Upper lobe of left lung (tissue), 6 donors: ENCODE measurements around the gene KLC1. TPM values are rescaled to one million over a fixed set of nuclear protein-coding genes. Genes with fewer than 3 reads are reported as not detected.

Experiments
- ATAC-seq, 2 donors: fragments of 200-7000 bp; cut with Tn5 transposase; one replicate each; pipeline ENCODE4 v1.9.1; 2022; ENCODE audit warnings: mild to moderate bottlenecking in 2 of 2, moderate library complexity in 2 of 2; ENCODE audit not compliant: low FRiP score in 2 of 2
- DNase-seq, 2 donors: peaks; one replicate each; pipeline ENCODE4 v3.0.0-alpha.2; 2019 to 2020
- H3K27ac ChIP-seq, 4 donors: fragments of 200-600 bp; sonication (generic); one replicate each; pipeline ENCODE4 v1.5.1; 2016 to 2019
- H3K27me3 ChIP-seq, 4 donors: fragments of 200-600 bp; sonication (generic); one replicate each; pipeline ENCODE4 v1.5.1; 2017 to 2019
- H3K36me3 ChIP-seq, 4 donors: fragments of 200-600 bp; sonication (generic); one replicate each; pipeline ENCODE4 v1.5.1; 2016 to 2019
- H3K4me1 ChIP-seq, 4 donors: fragments of 200-600 bp; sonication (generic); one replicate each; pipeline ENCODE4 v1.5.1; 2018 to 2019
- H3K4me3 ChIP-seq, 4 donors: fragments of 200-600 bp; sonication (generic); one replicate each; pipeline ENCODE4 v1.5.1; 2017 to 2019; ENCODE audit warnings: mild to moderate bottlenecking in 2 of 4, moderate library complexity in 1 of 4
- H3K9me3 ChIP-seq, 4 donors: fragments of 200-600 bp; sonication (generic); one replicate each; pipeline ENCODE4 v1.5.1; 2018 to 2019
- EP300 ChIP-seq, 4 donors: sonication (generic); formaldehyde crosslinking; IDR thresholded peaks; one replicate each; pipeline ENCODE4 v1.5.1; 2017; ENCODE audit warnings: antibody characterized with exemption in 4 of 4, control low read depth in 2 of 4
- POLR2A ChIP-seq, 4 donors: fragments of 450-650 bp; IDR thresholded peaks; one replicate each; pipeline ENCODE4 v1.5.1; 2016 to 2017; ENCODE audit warnings: antibody characterized with exemption in 4 of 4, mild to moderate bottlenecking in 2 of 4
- POLR2AphosphoS5 ChIP-seq, 2 donors: sonication (generic); formaldehyde crosslinking; IDR thresholded peaks; one replicate each; pipeline ENCODE4 v1.5.1; 2017; ENCODE audit warnings: antibody characterized with exemption in 2 of 2
- WGBS, 2 donors: methylation state at CpG; one replicate each; pipeline ENCODE4 v1.1.5; 2017 to 2018; 5-methylcytosine and 5-hydroxymethylcytosine counted together
- total RNA-seq, 6 donors: library from RNA; depleted of rRNA in 4 of 6; stranded (reverse); fragments of >200 nt in 4 of 6; gene quantifications; one replicate each; pipeline versions ENCODE4 v1.1.0 to v1.2.1, GENCODE V29; 2016 to 2021
- TF ChIP-seq, protein P1 (sequence below), 6 experiments: fragments of 450-650 bp in 4 of 6; fragments of 200-600 bp in 2 of 6; sonication (generic) in 2 of 6; IDR thresholded peaks; one replicate each; pipeline ENCODE4 v1.5.1; 2016 to 2019; ENCODE audit warnings: antibody characterized with exemption in 6 of 6
- donor health status: DM: no; HTN: no; CAD: no; lungs with moderate emphysema.
- donor health status: DM: no; HTN: yes; CAD: no; lungs with severe emphysema.

The KLC1 gene
- total RNA-seq, 6 donors from 2014 or later, result 175 to 614 (median 267) TPM

DNA sequence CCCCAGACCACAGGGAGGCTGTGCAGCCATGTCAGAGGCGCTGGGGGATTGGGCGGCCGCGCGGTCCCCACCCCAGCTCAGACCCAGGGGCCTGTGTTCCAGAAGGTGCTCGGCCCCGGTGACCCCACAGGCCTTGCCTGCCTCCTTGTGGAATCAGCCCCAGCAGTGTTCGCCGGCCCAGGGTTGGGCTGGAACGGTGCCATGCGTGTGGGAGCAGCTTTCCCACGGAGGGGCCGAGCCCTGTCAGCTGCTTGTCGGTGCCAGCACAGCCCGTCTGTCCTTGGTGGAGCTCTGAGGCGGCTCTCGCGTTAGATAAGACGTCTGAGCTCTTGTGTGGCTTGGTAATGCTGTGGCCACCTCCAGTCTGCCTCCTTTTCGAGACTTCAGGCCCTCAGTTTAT, 95.1 kb downstream of the KLC1 start:
- peaks cover 16 to 46% (median 21%) of the 10 kb centered on the region in 4 donors for H3K4me1 ChIP-seq
- no peaks in the 10 kb centered on the region for H3K27me3 ChIP-seq
- H3K27ac ChIP-seq, result peak overlapping the region in 3 of 4 donors; percentile 50 to 56 (median 52)
- peak in 1 of 2 donors; percentile 61 for ATAC-seq
- WGBS, 2 donors, result 55 to 84% methylated on average over 10 to 15 of the region's 20 CpGs
- H3K9me3 ChIP-seq, result no peaks in the 10 kb centered on the region
- TF ChIP-seq POLR2A (IDR thresholded peaks at IDR 0.05) (no peak), POLR2AphosphoS5 (IDR thresholded peaks at IDR 0.05) (no peak), EP300 (IDR thresholded peaks at IDR 0.05) (no peak)
- TF ChIP-seq, protein P1, sequence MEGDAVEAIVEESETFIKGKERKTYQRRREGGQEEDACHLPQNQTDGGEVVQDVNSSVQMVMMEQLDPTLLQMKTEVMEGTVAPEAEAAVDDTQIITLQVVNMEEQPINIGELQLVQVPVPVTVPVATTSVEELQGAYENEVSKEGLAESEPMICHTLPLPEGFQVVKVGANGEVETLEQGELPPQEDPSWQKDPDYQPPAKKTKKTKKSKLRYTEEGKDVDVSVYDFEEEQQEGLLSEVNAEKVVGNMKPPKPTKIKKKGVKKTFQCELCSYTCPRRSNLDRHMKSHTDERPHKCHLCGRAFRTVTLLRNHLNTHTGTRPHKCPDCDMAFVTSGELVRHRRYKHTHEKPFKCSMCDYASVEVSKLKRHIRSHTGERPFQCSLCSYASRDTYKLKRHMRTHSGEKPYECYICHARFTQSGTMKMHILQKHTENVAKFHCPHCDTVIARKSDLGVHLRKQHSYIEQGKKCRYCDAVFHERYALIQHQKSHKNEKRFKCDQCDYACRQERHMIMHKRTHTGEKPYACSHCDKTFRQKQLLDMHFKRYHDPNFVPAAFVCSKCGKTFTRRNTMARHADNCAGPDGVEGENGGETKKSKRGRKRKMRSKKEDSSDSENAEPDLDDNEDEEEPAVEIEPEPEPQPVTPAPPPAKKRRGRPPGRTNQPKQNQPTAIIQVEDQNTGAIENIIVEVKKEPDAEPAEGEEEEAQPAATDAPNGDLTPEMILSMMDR (IDR thresholded peaks at IDR 0.05), result no peak
- DNase-seq, result peak in 1 of 2 donors; percentile 87
- peaks cover 4 to 19% (median 12%) of the 10 kb centered on the region in 4 donors for H3K36me3 ChIP-seq
- no peak overlapping the region for H3K4me3 ChIP-seq

DNA sequence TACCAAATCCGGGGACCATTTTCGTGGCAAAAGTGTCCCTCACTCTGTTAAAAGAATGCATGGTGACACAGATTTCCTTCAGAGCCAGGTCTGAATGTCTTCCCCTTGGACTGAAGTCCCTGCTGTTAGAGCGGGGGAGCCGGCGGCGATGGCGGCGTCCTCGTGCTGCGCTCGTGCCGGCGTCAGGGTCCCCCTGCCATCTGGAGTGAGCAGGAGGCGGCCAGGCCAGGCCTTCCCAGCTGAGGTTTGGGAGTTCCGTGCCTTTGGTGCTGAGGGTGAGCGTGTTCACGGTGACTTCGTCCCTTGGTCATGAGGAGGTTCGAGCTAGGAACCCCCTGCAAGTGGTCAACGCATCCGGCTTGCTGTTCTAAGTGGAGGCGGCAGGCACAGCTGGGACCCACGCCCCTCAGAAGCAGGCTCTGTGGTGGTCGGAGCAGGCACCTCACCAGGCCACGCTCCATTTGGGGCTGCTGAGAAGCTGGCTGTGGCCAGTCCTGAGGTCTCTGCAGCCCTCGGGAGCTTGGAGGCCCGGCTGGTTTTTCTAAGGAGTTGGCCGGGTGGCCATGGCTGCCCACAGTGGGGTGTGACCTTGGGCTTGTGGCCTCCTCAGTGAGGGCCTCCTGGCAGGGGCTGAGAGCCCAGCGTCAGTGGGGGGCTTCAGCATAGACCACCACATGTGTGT, 96.1 kb downstream of the KLC1 start:
- 95 to 97% methylated on average over 11 to 25 of the region's 29 CpGs for WGBS, 2 donors
- peak in 1 of 2 donors; percentile 77 for DNase-seq
- Histone ChIP-seq H3K4me3 (no peak overlapping the region), H3K4me1 (peaks cover 16 to 49% (median 25%) of the 10 kb centered on the region in 4 donors), H3K27me3 (no peaks in the 10 kb centered on the region), H3K36me3 (peaks cover 7 to 30% (median 20%) of the 10 kb centered on the region in 4 donors), H3K9me3 (no peaks in the 10 kb centered on the region), H3K27ac (peak overlapping the region in 1 of 4 donors; percentile 52)
- TF ChIP-seq POLR2A (IDR thresholded peaks at IDR 0.05) (no peak), POLR2AphosphoS5 (IDR thresholded peaks at IDR 0.05) (no peak), EP300 (IDR thresholded peaks at IDR 0.05) (no peak)
- TF ChIP-seq, protein P1 (IDR thresholded peaks at IDR 0.05), result no peak
- no peak for ATAC-seq

DNA sequence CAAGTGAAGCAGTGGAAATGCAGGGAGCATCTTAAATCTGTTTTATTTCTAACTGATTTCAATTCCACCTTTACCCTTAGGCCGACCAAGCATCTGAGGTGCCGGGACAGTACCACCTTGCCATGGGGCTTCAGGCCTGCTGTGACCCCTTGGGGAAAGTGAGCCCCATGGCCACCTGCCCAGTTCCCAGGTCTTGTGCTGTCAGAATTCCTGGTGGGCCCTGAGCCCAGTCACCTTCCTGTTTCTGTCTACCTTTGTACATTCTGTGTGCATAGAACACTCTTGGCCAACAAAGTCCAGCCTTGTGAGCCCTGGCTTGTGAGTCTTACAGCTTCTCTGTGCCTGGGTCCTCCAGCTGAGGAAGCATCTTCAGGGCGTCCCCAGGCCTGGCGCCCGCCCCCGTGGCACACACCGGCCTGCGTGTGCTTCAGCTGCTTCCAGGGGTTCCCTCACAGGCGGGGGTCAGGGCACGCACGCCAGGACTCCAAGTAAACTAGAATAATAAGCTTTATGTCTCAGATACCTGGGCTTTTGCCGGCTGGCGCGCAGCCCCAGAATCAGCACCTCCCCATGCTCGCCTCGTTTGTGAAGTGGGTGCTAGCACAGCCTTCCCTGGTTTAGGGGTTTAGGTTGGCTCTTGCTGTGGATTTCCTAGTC, 96.9 kb downstream of the KLC1 start:
- TF ChIP-seq EP300 (IDR thresholded peaks at IDR 0.05) (no peak), POLR2A (IDR thresholded peaks at IDR 0.05) (no peak), POLR2AphosphoS5 (IDR thresholded peaks at IDR 0.05) (no peak)
- TF ChIP-seq, protein P1 (IDR thresholded peaks at IDR 0.05), result no peak
- ATAC-seq, result no peak
- WGBS, 2 donors, result 95 to 96% methylated on average over 9 to 16 of the region's 16 CpGs
- peak in 1 of 2 donors; percentile 68 for DNase-seq
- Histone ChIP-seq H3K4me3 (no peak overlapping the region), H3K4me1 (peaks cover 16 to 45% (median 25%) of the 10 kb centered on the region in 4 donors), H3K36me3 (peaks cover 7 to 34% (median 21%) of the 10 kb centered on the region in 4 donors), H3K9me3 (no peaks in the 10 kb centered on the region), H3K27me3 (no peaks in the 10 kb centered on the region), H3K27ac (no peak overlapping the region)

DNA sequence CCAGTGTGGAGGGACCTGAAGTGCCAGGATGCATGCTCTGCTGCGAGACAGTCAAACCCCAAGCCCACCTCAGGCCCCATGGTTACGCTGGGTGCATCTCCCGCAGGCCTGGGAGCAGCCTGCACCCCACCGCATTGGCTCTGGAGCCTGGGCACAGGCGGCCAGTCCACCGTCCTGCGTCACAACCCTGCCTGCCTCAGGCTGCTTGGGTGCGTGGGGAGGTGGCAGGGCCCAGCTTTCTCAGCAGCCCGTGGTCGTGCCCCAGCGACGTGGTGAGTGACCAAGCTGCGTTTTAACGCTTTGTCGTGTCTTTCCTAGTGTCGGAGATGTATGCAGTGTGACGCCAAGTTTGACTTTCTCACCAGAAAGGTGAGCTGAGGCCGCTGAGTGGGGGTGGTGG, 97.5 kb downstream of the KLC1 start:
- no peaks in the 10 kb centered on the region for H3K9me3 ChIP-seq
- no peak overlapping the region for H3K27ac ChIP-seq
- 92 to 99% methylated on average over 16 to 18 of the region's 18 CpGs for WGBS, 2 donors
- TF ChIP-seq, protein P1 (IDR thresholded peaks at IDR 0.05), result no peak
- TF ChIP-seq EP300 (IDR thresholded peaks at IDR 0.05) (no peak), POLR2A (IDR thresholded peaks at IDR 0.05) (no peak), POLR2AphosphoS5 (IDR thresholded peaks at IDR 0.05) (no peak)
- no peak overlapping the region for H3K4me3 ChIP-seq
- H3K36me3 ChIP-seq, result peaks cover 7 to 34% (median 21%) of the 10 kb centered on the region in 4 donors
- H3K27me3 ChIP-seq, result no peaks in the 10 kb centered on the region
- ATAC-seq (no peak), DNase-seq (peak in 1 of 2 donors; percentile 70)
- H3K4me1 ChIP-seq, result peaks cover 16 to 41% (median 25%) of the 10 kb centered on the region in 4 donors
